Measurements from ENCODE around the gene MLH3. TPM values are rescaled to one million over a fixed set of nuclear protein-coding genes. Genes with fewer than 3 reads are reported as not detected.

The MLH3 gene
- total and polyA plus RNA-seq, 2 donors (not counting 3 experiments of a cell fraction or from before 2014, with no cell fraction given) = 4.8 to 16.5 TPM

GRCh38 chr14:74977164-74977900 is 73.9 kb downstream of the MLH3 start:
- DNase-seq (ENCODE audit: low read depth, low spot score) = no peak
- no peak overlapping the region for H3K27ac ChIP-seq (ENCODE audit: insufficient read depth, low read depth, low read length)
- H3K36me3 ChIP-seq (ENCODE audit: control insufficient read depth in 2 of 2, extremely low read depth in 1 of 2, insufficient read depth in 2 of 2, low read length in 2 of 2) = no peaks in the 10 kb centered on the region
- no peak overlapping the region for H3K4me3 ChIP-seq (replicated peaks in 1 of 3; ENCODE audit: insufficient read depth in 1 of 3, low read depth in 1 of 3, low read length in 3 of 3)
- no TSS peak for BruUV-seq (replicated peaks)
- no peak overlapping the region for H3K4me2 ChIP-seq (ENCODE audit: insufficient read depth, low read length)
- H3K79me2 ChIP-seq (ENCODE audit: control insufficient read depth, insufficient read depth, low read length) = no peaks in the 10 kb centered on the region
- H3K4me1 ChIP-seq (ENCODE audit: control insufficient read depth, extremely low read depth, insufficient read depth, low read length) = peaks cover 51% of the 10 kb centered on the region
- no peaks in the 10 kb centered on the region for H4K20me1 ChIP-seq (replicated peaks; ENCODE audit: control insufficient read depth, extremely low read depth, insufficient read depth, low read length)
- no peaks in the 10 kb centered on the region for H3K9me1 ChIP-seq (replicated peaks; ENCODE audit: control insufficient read depth, extremely low read depth, insufficient read depth, low read length)
- TF ChIP-seq GATA2 (IDR thresholded peaks at IDR 0.05; ENCODE audit: insufficient read depth, insufficient read length, low read depth, low read length) (no peak), POLR2AphosphoS5 (IDR thresholded peaks at IDR 0.05; ENCODE audit: insufficient read depth, low read depth, low read length) (no peak), FOS (IDR thresholded peaks at IDR 0.05; ENCODE audit: borderline replicate concordance, insufficient read depth, low read length) (no peak), POLR2A (IDR thresholded peaks at IDR 0.05; ENCODE audit: low read depth, low read length) (no peak), MYC (IDR thresholded peaks at IDR 0.05; ENCODE audit: low read depth, low read length) (no peak), JUN (IDR thresholded peaks at IDR 0.05; ENCODE audit: borderline replicate concordance, insufficient read depth, insufficient read length, low read depth) (no peak), EZH2 (IDR thresholded peaks at IDR 0.05; ENCODE audit: borderline replicate concordance, low read depth, low read length, severe bottlenecking) (no peak)
- TF ChIP-seq, protein P1, sequence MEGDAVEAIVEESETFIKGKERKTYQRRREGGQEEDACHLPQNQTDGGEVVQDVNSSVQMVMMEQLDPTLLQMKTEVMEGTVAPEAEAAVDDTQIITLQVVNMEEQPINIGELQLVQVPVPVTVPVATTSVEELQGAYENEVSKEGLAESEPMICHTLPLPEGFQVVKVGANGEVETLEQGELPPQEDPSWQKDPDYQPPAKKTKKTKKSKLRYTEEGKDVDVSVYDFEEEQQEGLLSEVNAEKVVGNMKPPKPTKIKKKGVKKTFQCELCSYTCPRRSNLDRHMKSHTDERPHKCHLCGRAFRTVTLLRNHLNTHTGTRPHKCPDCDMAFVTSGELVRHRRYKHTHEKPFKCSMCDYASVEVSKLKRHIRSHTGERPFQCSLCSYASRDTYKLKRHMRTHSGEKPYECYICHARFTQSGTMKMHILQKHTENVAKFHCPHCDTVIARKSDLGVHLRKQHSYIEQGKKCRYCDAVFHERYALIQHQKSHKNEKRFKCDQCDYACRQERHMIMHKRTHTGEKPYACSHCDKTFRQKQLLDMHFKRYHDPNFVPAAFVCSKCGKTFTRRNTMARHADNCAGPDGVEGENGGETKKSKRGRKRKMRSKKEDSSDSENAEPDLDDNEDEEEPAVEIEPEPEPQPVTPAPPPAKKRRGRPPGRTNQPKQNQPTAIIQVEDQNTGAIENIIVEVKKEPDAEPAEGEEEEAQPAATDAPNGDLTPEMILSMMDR (IDR thresholded peaks at IDR 0.05; ENCODE audit: extremely low read depth in 1 of 2, insufficient read depth in 1 of 2, low read depth in 1 of 2, low read length in 2 of 2) = no peak
- TF ChIP-seq, protein P2, sequence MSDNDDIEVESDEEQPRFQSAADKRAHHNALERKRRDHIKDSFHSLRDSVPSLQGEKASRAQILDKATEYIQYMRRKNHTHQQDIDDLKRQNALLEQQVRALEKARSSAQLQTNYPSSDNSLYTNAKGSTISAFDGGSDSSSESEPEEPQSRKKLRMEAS (IDR thresholded peaks at IDR 0.05; ENCODE audit: insufficient read depth, insufficient read length) = no peak
- intact Hi-C loops (cut with micrococcal nuclease) = no loop called here
- dilution Hi-C loops (cut with MboI; ENCODE audit: extremely low pct_ligation_motif_present, low sequenced_read_pairs) = no loop called here
- ChIA-PET CTCF (interaction anchor here (1.0 kb wide), 1 partner anchor 22 kb away, joined by 3 read pairs; the partner anchor contains the start of gene PGF), POLR2A (no interaction called here)
- no peak for FAIRE-seq
- no peaks in the 10 kb centered on the region for H3K27me3 ChIP-seq (ENCODE audit: control insufficient read depth in 2 of 2, insufficient read depth in 2 of 2, low read length in 2 of 2)
- no peaks in the 10 kb centered on the region for H3K9me3 ChIP-seq (replicated peaks; ENCODE audit: control insufficient read depth, insufficient read depth, low read length)
- H2AFZ ChIP-seq (ENCODE audit: low read depth, low read length) = no peak overlapping the region
- H3K9ac ChIP-seq (replicated peaks; ENCODE audit: extremely low read depth, insufficient read depth, low read length) = no peak overlapping the region

Data from endothelial cell of umbilical vein (primary cell).